HG03378 (cell line): ENCODE results near the gene LRRIQ1.
"Not testable (repeated sequence)": the region's sequence is repeated elsewhere in the genome, so short reads cannot be mapped to it uniquely, and the experiment has no call there.

ENCODE experiments used
- ATAC-seq: cut with Tn5 transposase; IDR thresholded peaks from one replicate; pipeline ENCODE4 v1.9.1; 2021; ENCODE audit warnings: mild to moderate bottlenecking, moderate library complexity; ENCODE audit not compliant: unreplicated experiment

LRRIQ1 gene

GRCh38 chr12:85183855-85184254 is 147.7 kb downstream of the LRRIQ1 start:
- ATAC-seq: no peak

DNA sequence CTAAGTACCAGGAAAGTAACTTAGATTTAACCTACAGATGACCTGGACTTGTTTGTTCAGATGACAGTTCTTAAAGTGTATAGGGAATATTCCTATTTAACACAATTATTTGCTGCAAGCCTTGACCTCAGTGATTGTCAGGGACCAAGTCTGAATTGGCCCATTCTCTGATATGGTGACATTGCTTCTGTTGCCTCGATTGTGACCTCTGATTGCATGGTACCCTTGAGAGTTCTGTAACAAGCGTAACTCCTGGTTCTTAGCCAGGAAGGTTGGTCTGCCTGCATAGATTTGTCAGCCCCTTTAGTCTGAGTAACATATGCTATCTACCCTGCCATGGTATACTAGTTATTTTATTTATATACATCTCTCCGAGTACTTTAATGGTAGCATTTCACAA is 150.1 kb downstream of the LRRIQ1 start:
- no peak for ATAC-seq

- ATAC-seq: no peak
Measured at GRCh38 chr12:85188619-85189018, 152.5 kb downstream of the LRRIQ1 start.

DNA sequence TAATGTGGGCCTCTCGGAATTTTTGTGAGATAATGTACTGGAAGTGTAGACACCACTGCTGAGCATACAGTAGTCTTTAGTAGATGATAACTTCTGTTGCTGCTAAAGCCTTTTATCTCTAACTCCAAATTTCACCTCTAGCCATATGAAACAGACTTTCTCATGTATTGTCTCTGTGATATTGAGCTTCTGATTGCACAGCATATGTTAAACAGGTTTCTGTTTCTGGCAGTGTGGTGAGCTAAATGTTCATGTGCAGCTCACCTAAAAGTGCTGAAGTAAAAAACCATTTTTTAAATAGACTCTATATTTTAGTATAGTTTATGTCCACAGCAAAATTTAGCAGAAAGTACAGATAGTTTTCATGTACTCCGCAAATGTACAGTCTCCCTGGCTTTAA is 154.6 kb downstream of the LRRIQ1 start:
- no peak for ATAC-seq

DNA sequence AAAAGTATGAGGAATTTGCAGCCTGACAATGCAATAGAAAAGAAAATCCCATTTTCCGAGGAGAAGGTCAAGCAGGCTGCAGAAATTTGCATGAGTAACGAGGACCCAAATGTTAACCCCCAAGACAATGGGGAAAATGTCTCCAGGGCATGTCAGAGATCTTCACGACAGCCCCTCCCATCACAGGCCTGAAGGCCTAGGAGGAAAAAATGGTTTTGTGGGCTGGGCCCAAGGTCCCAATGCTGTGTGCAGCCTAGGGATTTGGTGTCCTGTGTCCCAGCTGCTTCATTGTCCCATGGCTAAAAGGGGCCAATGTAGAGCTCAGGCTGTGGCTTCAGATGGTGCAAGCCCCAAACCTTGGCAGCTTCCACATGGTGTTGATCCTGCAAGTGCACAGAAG is 167.7 kb downstream of the LRRIQ1 start:
- not testable (repeated sequence) for ATAC-seq

DNA sequence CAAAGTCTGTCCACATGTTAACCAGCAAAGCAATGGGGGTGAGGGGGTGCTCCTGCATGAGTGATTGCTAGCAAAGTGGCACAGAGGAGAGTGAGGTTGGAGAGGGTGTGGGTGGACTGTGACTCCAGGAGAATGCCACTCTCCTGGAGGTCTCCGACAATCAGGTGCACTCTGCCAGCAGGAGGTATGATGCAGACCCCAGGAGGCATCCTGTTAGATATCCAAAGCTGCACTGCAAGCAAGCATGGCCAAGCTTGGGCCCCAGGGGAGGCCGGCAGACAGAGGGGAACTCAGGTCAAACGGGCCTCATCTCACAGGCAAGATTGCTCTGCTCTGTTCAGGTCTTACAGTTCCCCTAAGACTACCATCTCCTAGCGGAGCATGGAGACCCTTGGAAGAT is 170.4 kb downstream of the LRRIQ1 start:
- ATAC-seq: no peak

DNA sequence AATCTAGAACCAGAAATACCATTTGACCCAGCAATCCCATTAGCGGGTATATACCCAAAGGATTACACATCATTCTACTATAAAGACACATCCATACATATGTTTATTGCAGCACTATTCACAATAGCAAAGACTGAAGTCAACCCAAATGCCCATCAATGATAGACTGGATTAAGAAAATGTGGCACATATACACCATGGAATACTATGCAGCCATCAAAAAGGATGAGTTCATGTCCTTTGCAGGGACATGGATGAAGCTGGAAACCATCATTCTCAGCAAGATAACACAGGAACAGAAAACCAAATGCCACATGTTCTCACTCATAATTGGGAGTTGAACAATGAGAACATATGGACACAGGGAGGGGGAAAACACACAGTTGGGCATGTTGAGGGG is 188.2 kb downstream of the LRRIQ1 start:
- not testable (repeated sequence) for ATAC-seq

DNA sequence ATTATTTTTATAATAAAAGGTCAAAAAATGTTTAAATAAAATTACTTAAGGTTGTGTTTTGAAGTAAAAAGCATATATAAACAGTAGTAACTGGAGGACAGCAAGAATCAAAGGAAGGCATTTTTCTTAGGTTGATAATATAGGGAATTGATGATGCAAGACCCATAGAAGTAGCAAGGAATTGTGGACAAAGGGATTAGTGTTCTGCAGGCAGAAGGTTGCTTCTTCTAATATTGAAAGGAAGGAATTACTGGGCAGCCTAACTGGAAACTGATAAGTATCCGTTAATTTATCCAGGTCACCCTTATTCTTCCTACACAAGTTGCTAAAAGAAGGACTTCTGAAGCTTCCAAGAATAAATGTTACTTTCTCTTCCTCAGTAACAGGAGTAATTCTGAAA is 189.3 kb downstream of the LRRIQ1 start:
- ATAC-seq: no peak

DNA sequence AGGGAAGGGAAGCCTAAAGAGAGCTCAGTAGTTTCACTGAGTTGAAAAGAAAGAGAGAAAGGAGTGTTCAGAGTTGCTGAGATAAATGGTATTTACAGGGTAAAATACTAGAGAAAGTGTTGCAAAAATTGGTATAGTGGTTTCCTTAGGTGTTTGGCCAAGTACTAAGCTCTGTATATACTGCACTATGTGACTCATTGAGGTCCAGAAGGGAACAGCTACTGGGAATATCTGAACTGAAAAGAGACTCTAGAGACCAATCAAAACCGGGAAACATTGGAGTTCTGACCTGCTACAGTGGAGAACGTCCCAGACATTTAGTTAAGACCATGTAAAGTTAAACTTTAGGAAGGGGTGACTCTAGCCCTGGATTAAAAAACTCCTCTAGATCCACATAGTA is 201.2 kb downstream of the LRRIQ1 start:
- ATAC-seq: no peak

- no peak for ATAC-seq
Measured at GRCh38 chr12:85244561-85244960, 208.4 kb downstream of the LRRIQ1 start.

DNA sequence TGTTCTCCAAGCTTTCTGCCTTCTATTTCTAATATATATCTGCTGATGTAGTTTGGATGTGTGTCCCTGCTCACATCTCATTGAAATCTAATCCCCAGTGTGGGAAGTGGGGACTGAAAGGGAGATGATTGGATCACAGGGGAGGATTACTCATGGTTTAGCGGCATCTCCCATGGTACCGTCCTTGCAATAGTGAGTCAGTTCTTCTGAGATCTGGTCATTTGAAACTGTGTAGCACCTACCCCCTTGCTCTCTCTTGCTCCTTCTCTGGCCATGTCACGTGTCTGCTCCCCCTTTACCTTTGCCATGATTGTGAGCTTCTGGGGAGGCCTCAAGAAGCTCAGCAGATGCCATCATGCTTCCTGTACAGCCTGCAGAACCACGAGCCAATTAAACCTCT is 217.7 kb downstream of the LRRIQ1 start:
- ATAC-seq: no peak

DNA sequence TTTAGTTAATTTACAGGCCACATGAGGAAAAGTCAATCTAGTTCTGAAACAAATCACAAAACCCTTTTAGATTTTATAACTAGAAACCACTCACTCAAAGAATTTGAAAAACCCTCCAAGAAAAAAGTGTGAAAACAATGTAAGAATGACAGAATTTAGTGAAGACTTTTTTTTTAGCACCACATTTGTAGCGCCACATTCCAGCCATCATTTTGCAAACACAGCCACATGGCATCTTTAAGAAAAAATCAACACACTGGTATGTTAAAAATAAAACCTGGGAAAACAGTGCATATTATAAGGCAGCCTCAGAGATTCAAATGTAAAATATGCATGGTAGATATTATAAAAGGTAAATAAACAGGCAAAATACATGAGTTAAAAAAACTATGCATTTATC is 221.5 kb downstream of the LRRIQ1 start:
- ATAC-seq: no peak

GRCh38 chr12:85260447-85260846 is 224.3 kb downstream of the LRRIQ1 start:
- ATAC-seq: no peak

GRCh38 chr12:85260896-85261295 is 224.7 kb downstream of the LRRIQ1 start:
- no peak for ATAC-seq

DNA sequence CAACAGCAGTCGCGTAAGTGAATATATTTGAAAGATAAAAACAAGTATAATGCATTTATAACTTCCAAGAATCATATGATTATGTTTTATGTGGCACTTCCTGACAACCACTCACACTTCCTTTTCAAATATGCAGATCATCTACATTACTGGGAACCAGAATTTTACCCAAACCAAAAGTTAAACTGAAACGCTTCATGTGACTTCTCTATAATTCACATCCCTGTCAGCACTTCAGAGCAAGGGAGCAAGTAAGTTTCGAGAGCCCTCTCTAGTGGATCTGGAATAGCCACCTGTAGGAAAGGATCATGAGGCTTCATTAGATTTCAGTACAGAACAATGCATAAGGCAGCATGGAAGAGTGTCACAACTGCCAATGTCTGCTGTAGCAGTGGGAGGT is 230.2 kb downstream of the LRRIQ1 start:
- ATAC-seq: no peak

GRCh38 chr12:85273381-85274314 is 237.5 kb downstream of the LRRIQ1 start:
- peak; percentile 58 for ATAC-seq

DNA sequence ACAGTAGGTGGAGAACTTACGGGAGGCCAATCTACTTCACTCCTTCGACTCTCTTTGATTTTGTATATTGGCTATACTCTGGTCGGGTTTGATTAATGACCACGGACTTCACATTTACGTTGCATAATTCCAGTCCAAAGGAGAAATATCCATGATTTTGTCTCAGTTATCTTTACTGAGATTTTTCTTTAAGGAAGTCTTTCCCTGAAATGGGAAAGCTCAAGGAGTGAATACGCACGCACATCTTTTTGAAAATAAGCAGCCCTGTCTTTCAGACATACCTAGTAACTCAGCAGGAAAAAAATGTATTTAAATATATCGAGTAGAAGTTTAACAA is 238.1 kb downstream of the LRRIQ1 start:
- no peak for ATAC-seq

DNA sequence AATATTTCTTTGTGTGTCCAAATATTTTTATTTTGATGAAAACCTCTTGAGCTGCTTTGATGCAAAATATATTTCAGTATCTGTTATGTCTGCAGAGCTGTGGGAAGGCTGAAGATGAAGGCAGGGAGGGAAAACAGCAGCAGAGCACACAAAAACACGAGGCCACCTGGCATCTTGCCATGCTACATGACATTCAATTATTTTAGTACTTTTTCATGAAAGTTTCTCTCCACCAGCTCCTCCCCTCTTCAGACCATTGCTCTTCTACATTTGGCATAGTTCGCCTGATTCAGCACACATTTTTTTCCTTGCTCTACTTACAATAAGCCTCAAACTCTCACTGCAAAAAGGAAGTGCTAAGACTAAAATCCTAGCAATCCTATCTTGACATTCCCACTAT is 239.2 kb downstream of the LRRIQ1 start:
- no peak for ATAC-seq

GRCh38 chr12:85277191-85277590 is 241.0 kb downstream of the LRRIQ1 start:
- no peak for ATAC-seq

- no peak for ATAC-seq
Measured at GRCh38 chr12:85277900-85278597, 241.9 kb downstream of the LRRIQ1 start.

GRCh38 chr12:85278598-85279448 is 242.7 kb downstream of the LRRIQ1 start:
- no peak for ATAC-seq
